BLaER1 (cell line): ENCODE results near the gene RPS24.
A peak's percentile ranks its signal among the peaks of the same experiment; 100 is the strongest.
"Not testable (repeated sequence)": the region's sequence is repeated elsewhere in the genome, so short reads cannot be mapped to it uniquely, and the experiment has no call there.

Experiments
- H3K27ac ChIP-seq: shearing (Covaris generic); formaldehyde crosslinking; 2 replicates; pipeline ENCODE4 v1.8.1; 2022
- H3K27me3 ChIP-seq: shearing (Covaris generic); formaldehyde crosslinking; 2 replicates; pipeline ENCODE4 v1.8.1; 2022
- H3K36me3 ChIP-seq: shearing (Covaris generic); formaldehyde crosslinking; 2 replicates; pipeline ENCODE4 v1.8.1; 2022
- H3K4me1 ChIP-seq: shearing (Covaris generic); formaldehyde crosslinking; 2 replicates; pipeline ENCODE4 v1.8.1; 2022
- H3K4me2 ChIP-seq: shearing (Covaris generic); formaldehyde crosslinking; 2 replicates; pipeline ENCODE4 v1.8.1; 2022
- H3K4me3 ChIP-seq: shearing (Covaris generic); formaldehyde crosslinking; 2 replicates; pipeline ENCODE4 v1.8.1; 2022
- H3K9ac ChIP-seq: shearing (Covaris generic); formaldehyde crosslinking; 2 replicates; pipeline ENCODE4 v1.8.1; 2022
- H3K9me3 ChIP-seq: shearing (Covaris generic); formaldehyde crosslinking; 2 replicates; pipeline ENCODE4 v1.8.1; 2022
- H4K20me1 ChIP-seq: shearing (Covaris generic); formaldehyde crosslinking; 2 replicates; pipeline ENCODE4 v1.8.1; 2022
- Cebpa-rat ChIP-seq: shearing (Covaris generic); IDR thresholded peaks from 2 replicates; pipeline ENCODE4 v1.8.1; 2022

RPS24 gene

DNA sequence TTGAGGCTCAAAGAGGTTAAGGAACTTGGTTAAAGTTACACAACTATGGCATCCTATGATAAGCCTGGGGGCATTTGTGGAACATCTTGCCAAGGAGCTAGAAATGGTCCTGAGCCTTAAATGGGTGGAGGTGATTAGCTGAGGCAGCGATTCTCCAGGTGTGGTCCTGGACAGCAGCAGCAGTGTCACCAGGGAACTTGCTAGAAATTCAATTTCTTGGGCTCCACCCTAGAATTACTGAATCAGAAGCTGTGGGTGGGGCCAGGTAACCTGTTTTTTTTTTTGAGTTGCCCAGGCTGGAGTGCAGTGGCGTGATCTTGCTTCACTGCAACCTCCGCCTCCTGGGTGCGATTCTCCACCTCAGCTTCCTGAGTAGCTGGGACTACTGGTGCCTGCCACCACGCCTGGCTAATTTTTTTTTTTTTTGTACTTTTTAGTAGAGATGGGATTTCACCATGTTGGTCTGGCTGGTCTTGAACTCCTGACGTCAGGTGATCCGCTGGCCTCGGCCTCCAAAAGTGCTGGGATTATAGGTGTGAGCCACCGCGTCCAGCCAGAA is 13.1 kb downstream of the RPS24 start:
- H3K27ac ChIP-seq = no peak overlapping the region
- no peak for TF ChIP-seq Cebpa-rat
- peaks cover 61% of the 10 kb centered on the region for H4K20me1 ChIP-seq
- H3K4me2 ChIP-seq = peak overlapping the region; percentile 64
- H3K4me1 ChIP-seq = peaks cover 48% of the 10 kb centered on the region
- no peak overlapping the region for H3K9ac ChIP-seq
- no peaks in the 10 kb centered on the region for H3K9me3 ChIP-seq
- no peaks in the 10 kb centered on the region for H3K27me3 ChIP-seq
- H3K36me3 ChIP-seq = peaks cover 32% of the 10 kb centered on the region
- H3K4me3 ChIP-seq = no peak overlapping the region

DNA sequence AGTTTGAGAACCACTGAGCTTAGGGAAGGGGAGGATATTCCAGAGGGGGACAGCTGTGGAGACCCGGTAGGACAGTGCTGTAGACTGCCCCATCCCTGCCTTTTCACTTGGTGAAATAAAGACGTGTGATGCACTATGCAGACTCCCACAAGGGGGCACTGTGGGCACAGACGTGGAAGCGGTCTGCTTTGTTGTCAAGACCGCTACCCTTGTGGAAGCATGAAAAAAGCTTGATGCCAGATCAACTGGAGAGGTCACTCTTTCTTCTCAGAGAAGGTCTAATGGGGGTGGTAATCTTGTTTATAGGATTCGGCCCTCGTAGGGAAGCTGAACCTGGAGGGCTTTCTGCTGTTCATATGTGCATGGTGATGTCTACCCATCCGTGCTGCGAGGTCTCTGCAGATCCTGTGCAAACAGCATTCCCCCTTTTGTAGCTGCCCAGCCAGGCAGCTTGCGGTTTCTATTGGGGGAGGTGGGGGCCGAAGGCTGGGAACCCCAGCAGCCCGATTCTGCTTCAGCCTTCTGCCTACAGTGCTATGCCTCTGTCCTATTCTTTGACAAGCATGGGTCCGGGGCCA is 13.7 kb downstream of the RPS24 start:
- Histone ChIP-seq H3K36me3 (peaks cover 26% of the 10 kb centered on the region), H3K9ac (no peak overlapping the region), H3K27ac (no peak overlapping the region), H3K27me3 (no peaks in the 10 kb centered on the region), H3K4me3 (no peak overlapping the region), H3K4me2 (peak overlapping the region; percentile 64), H3K4me1 (peaks cover 45% of the 10 kb centered on the region), H4K20me1 (peaks cover 55% of the 10 kb centered on the region), H3K9me3 (no peaks in the 10 kb centered on the region)
- no peak for TF ChIP-seq Cebpa-rat

DNA sequence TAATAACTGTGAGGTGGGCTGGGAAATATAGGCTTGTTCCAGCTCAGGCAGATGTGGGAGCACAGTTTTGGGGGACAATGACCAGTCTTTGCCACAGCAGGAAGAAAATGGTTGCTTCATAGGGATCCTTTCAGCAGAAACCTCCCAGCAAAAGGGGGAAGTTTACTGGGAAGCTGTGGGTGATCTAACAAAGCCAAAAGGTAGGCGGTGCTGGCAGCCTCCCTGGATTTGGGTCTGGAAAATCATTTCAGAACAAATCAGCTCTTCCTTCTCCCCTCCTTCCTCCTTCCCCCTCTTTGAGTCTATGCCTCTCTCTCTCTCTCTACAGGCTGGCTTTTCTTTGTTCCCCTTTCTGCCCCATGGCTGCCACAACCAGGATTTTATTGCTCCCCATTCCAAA is 16.2 kb downstream of the RPS24 start:
- Histone ChIP-seq H3K9ac (no peak overlapping the region), H3K4me2 (no peak overlapping the region), H3K27me3 (no peaks in the 10 kb centered on the region), H3K4me1 (peaks cover 50% of the 10 kb centered on the region), H4K20me1 (peaks cover 30% of the 10 kb centered on the region), H3K36me3 (peaks cover 4% of the 10 kb centered on the region; the same call in 1 of the 2 replicates), H3K9me3 (no peaks in the 10 kb centered on the region), H3K4me3 (no peak overlapping the region), H3K27ac (no peak overlapping the region)
- TF ChIP-seq Cebpa-rat = no peak

DNA sequence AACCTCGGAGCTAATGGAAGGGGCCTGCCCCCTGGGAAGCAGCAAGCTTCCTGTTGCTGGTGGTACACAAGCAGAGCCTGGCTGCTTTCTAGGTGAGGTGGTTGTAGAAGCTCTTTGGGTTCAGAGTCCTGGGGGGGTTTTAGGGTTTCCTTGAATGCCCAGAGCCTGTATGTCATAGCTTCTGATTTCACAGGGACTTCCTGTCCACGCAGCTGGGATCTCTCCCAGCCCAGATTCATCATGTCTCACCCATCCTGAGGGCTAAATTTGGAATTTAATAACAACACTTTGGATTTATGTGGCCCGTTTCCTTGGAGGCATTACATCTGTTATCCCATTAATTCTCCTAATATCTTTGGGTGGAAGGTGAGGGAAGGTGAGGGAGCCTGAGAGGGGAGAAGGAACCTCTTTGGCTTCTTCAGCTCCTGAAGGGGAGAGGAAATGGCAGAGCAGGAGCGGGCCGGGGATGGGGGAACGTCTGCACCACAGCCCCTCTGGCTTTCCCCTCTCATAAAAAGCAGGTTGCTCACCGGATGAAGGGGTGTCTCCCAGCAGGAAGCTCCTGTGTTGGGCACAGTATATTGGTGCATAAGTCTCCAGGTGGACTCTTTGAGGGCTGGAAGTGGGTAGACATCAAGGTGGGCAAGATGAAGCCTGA is 19.7 kb downstream of the RPS24 start:
- Histone ChIP-seq H3K9ac (no peak overlapping the region), H3K36me3 (peaks cover 4% of the 10 kb centered on the region; the same call in 1 of the 2 replicates), H3K4me2 (peak overlapping the region; percentile 69), H3K27me3 (no peaks in the 10 kb centered on the region), H3K9me3 (no peaks in the 10 kb centered on the region), H3K4me1 (peaks cover 18% of the 10 kb centered on the region), H4K20me1 (no peaks in the 10 kb centered on the region; the same call in 1 of the 2 replicates), H3K27ac (0 out of 2 replicates have a peak overlapping the region, but pooled peaks have one; percentile 35), H3K4me3 (no peak overlapping the region)
- no peak for TF ChIP-seq Cebpa-rat

DNA sequence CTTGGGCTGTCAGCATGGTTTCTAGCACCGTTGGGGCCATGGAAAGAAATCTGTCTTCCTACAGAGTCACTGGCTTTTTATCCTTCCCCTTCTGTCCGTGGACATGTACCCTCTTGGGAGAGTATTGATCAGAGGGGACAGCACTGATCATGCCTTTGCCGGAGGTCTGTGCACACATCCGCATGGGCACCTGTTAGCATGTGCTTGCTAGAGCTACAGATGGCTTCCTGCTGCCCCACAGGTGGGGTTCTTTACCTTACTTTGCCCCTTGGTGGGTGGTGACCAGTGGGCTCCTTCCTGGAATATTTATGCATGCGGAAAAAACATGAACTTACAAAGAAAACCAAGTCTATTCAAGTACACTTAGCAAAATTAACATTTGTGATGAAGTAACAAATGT is 24.9 kb downstream of the RPS24 start:
- TF ChIP-seq Cebpa-rat = no peak
- Histone ChIP-seq H3K27ac (no peak overlapping the region), H3K9ac (no peak overlapping the region), H3K36me3 (no peaks in the 10 kb centered on the region), H3K4me3 (no peak overlapping the region), H4K20me1 (no peaks in the 10 kb centered on the region), H3K4me2 (no peak overlapping the region), H3K27me3 (no peaks in the 10 kb centered on the region), H3K9me3 (no peaks in the 10 kb centered on the region), H3K4me1 (peaks cover 37% of the 10 kb centered on the region)

DNA sequence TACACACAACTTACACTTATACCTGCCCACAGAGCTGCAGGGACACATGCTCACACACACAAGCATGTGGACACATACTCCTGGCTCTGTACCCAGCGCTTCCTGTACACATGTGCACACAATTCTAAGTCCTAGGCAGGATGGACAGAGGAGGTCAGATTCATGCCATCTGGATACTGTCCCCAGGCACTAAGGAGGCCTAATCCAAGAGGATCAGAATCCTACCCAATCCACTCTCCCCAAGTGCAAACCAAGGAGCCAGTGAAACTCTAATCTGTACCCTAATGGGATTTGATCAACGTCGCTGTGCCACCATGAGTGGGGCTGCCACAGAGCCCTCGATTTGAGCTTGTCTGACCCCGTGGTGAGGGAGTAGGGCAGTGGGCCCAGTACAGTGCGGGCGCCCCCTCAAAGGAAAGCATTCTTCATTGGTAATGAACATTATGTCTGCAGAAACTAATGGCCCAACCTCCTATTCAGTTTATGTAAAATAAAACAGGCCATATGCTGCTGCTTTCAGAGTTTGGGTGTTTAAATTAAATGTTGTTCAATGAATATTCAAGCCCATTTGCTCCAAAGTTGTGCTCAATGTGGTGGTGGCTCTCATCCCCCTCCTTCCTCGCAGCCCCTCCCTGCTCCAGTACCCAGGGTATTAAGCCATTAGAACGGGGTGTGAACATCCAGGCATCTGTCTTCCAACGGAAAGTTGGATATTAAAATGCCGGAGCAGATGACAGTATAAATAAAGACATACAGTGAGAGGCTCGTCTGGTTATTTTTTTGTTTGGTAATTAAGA is 26.4 kb downstream of the RPS24 start:
- no peak for TF ChIP-seq Cebpa-rat
- Histone ChIP-seq H3K9ac (no peak overlapping the region), H3K9me3 (no peaks in the 10 kb centered on the region), H3K4me1 (peaks cover 43% of the 10 kb centered on the region), H3K36me3 (no peaks in the 10 kb centered on the region), H3K4me3 (no peak overlapping the region), H3K27me3 (no peaks in the 10 kb centered on the region), H3K27ac (no peak overlapping the region), H3K4me2 (no peak overlapping the region), H4K20me1 (no peaks in the 10 kb centered on the region)

DNA sequence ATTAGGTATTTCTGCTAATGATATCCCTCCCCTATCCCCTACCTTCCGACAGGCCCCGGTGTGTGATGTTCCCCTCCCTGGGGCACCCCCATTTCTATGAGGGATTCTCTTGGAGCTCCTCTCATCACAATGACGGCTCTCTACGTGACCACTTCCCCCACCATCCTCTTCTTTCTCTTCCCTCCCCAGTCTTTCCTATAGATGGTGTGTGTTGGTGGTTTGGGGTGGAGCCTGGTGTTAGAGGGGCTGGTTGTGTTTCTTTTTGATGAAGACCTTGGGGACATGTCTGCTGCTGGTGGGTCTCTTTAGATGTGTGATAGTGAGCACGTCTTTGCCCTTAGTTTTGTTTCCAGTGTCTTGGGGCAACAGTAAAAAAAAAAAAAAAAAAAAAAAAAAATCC is 28.6 kb downstream of the RPS24 start:
- Histone ChIP-seq H3K4me2 (peak overlapping the region; percentile 67), H4K20me1 (no peaks in the 10 kb centered on the region), H3K36me3 (no peaks in the 10 kb centered on the region), H3K27me3 (no peaks in the 10 kb centered on the region), H3K27ac (no peak overlapping the region), H3K9me3 (no peaks in the 10 kb centered on the region), H3K9ac (no peak overlapping the region), H3K4me1 (peaks cover 64% of the 10 kb centered on the region), H3K4me3 (no peak overlapping the region)
- no peak for TF ChIP-seq Cebpa-rat

DNA sequence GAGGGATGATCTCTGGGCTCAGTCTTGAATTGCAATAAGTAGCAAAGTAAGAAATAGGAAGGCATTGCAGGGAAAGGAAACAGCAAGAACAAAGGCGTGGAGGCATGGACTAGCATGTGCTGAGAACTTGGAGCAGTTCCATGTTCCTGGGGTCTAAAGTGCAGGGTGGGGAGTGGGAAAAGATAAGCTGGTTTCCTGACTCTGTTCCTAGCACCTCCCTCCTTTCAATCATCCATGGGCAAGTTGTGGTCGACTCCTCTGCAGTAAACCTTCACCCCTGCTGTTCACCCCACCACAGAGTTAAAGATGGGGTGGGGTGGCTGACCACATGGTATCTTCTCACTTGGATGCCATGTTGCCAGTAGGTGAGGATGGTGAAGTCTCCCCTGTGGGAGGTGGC is 29.6 kb downstream of the RPS24 start:
- no peak overlapping the region; the same call in 1 of the 2 replicates for H3K4me3 ChIP-seq
- no peaks in the 10 kb centered on the region for H3K36me3 ChIP-seq
- no peak overlapping the region for H3K9ac ChIP-seq
- no peaks in the 10 kb centered on the region for H3K27me3 ChIP-seq
- no peaks in the 10 kb centered on the region for H4K20me1 ChIP-seq
- no peaks in the 10 kb centered on the region for H3K9me3 ChIP-seq
- no peak for TF ChIP-seq Cebpa-rat
- H3K27ac ChIP-seq = no peak overlapping the region
- H3K4me1 ChIP-seq = peaks cover 71% of the 10 kb centered on the region
- peak overlapping the region; percentile 67 for H3K4me2 ChIP-seq

DNA sequence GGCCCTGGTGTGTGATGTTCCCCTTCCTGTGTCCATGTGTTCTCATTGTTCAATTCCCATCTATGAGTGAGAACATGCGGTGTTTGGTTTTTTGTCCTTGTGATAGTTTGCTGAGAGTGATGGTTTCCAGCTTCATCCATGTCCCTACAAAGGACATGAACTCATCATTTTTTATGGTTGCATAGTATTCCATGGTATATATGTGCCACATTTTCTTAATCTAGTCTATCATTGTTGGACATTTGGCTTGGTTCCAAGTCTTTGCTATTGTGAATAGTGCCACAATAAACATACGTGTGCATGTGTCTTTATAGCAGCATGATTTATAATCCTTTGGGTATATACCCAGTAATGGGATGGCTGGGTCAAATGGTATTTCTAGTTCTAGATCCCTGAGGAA is 31.3 kb downstream of the RPS24 start:
- H3K27me3 ChIP-seq, H4K20me1 ChIP-seq, H3K4me2 ChIP-seq, H3K9me3 ChIP-seq, H3K36me3 ChIP-seq, H3K9ac ChIP-seq, H3K4me3 ChIP-seq, H3K27ac ChIP-seq: not testable (repeated sequence)
- H3K4me1 ChIP-seq = peaks cover 66% of the 10 kb centered on the region

DNA sequence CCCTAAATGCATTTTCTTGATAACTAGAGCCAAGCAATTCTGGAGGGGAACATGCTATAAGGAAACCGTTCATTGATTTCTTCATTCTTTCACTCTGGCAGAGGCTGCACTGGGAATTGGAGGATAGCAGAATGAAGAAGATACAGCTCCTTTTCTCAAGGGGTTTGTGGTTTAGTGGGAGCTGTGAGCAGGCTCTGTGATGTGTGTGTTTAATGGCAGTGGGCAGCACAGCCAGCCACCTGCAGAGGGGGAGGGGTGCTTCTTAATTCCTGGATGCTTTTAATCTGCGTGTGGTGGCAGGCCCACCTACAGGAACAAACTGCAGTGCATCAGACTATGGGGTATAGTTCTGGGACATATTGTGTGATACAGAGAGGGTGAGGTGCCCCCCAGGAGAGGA is 31.9 kb downstream of the RPS24 start:
- Histone ChIP-seq H3K4me2 (peak overlapping the region; percentile 68), H3K4me1 (peaks cover 66% of the 10 kb centered on the region), H3K36me3 (no peaks in the 10 kb centered on the region), H3K9me3 (no peaks in the 10 kb centered on the region), H3K9ac (no peak overlapping the region), H3K4me3 (no peak overlapping the region), H4K20me1 (no peaks in the 10 kb centered on the region), H3K27ac (no peak overlapping the region), H3K27me3 (no peaks in the 10 kb centered on the region)
- no peak for TF ChIP-seq Cebpa-rat
